ENCODE measurements around the gene GPER1.
A peak's percentile ranks its signal among the peaks of the same experiment; 100 is the strongest.

GPER1 gene

GRCh38 chr7:1083729-1084657, 3.9 kb upstream of the GPER1 start:
- Histone ChIP-seq H3K27me3 (ENCODE audit: insufficient read depth, low read length) (no peaks in the 10 kb centered on the region), H2BK120ac (ENCODE audit: insufficient read depth, low read length, poor library complexity) (no peak overlapping the region), H3K36me3 (ENCODE audit: control insufficient read depth in 1 of 2, insufficient read depth in 2 of 2, low read length in 2 of 2) (peaks cover 0 to 2% of the 10 kb centered on the region in 2 experiments), H4K12ac (ENCODE audit: low read depth, low read length) (no peak overlapping the region), H3K9ac (ENCODE audit: low read length) (no peak overlapping the region), H3K4me1 (ENCODE audit: control insufficient read depth in 1 of 2, insufficient read depth in 2 of 2, low read length in 2 of 2) (peaks cover 31 to 37% of the 10 kb centered on the region in 2 experiments), H4K91ac (ENCODE audit: low read depth, low read length) (no peak overlapping the region), H3K27ac (ENCODE audit: low read depth, low read length) (no peak overlapping the region), H3K79me1 (ENCODE audit: low read length) (peaks cover 9% of the 10 kb centered on the region), H3K14ac (ENCODE audit: low read length) (no peak overlapping the region), H4K8ac (ENCODE audit: low read depth, low read length) (no peak overlapping the region), H3K23ac (ENCODE audit: low read length) (no peak overlapping the region), H2AFZ (ENCODE audit: insufficient read depth, low read length, poor library complexity) (no peak overlapping the region), H3K4ac (ENCODE audit: low read depth, low read length) (no peak overlapping the region), H3K79me2 (ENCODE audit: control insufficient read depth, insufficient read depth, low read length, poor library complexity) (peaks cover 4% of the 10 kb centered on the region), H2BK12ac (ENCODE audit: low read length) (no peak overlapping the region), H2BK5ac (ENCODE audit: low read depth, low read length, poor library complexity) (no peak overlapping the region), H3K4me3 (ENCODE audit: low read depth, low read length) (peak overlapping the region; percentile 25), H3K18ac (ENCODE audit: low read length) (no peak overlapping the region), H2AK5ac (ENCODE audit: low read length) (no peak overlapping the region), H3K4me2 (ENCODE audit: low read length) (no peak overlapping the region), H3K9me3 (ENCODE audit: insufficient read depth, low read depth, low read length) (no peaks in the 10 kb centered on the region)
- no CpG with 5 or more reads among the region's 45 CpGs for WGBS (ENCODE audit: extremely low coverage, insufficient coverage, insufficient read length)
- no peak for DNase-seq

- no peak for DNase-seq
- Histone ChIP-seq H2AFZ (ENCODE audit: insufficient read depth, low read length, poor library complexity) (no peak overlapping the region), H3K4me3 (ENCODE audit: low read depth, low read length) (no peak overlapping the region), H4K12ac (ENCODE audit: low read depth, low read length) (no peak overlapping the region), H3K36me3 (ENCODE audit: control insufficient read depth in 1 of 2, insufficient read depth in 2 of 2, low read length in 2 of 2) (peaks cover 0 to 2% of the 10 kb centered on the region in 2 experiments), H3K4me1 (ENCODE audit: control insufficient read depth in 1 of 2, insufficient read depth in 2 of 2, low read length in 2 of 2) (peaks cover 32 to 38% of the 10 kb centered on the region in 2 experiments), H3K79me2 (ENCODE audit: control insufficient read depth, insufficient read depth, low read length, poor library complexity) (peaks cover 4% of the 10 kb centered on the region), H2BK120ac (ENCODE audit: insufficient read depth, low read length, poor library complexity) (no peak overlapping the region), H4K8ac (ENCODE audit: low read depth, low read length) (no peak overlapping the region), H3K27me3 (ENCODE audit: insufficient read depth, low read length) (no peaks in the 10 kb centered on the region), H3K23ac (ENCODE audit: low read length) (no peak overlapping the region), H2AK5ac (ENCODE audit: low read length) (no peak overlapping the region), H4K91ac (ENCODE audit: low read depth, low read length) (no peak overlapping the region), H2BK12ac (ENCODE audit: low read length) (no peak overlapping the region), H3K9ac (ENCODE audit: low read length) (no peak overlapping the region), H3K4me2 (ENCODE audit: low read length) (no peak overlapping the region), H3K79me1 (ENCODE audit: low read length) (peaks cover 9% of the 10 kb centered on the region), H3K9me3 (ENCODE audit: insufficient read depth, low read depth, low read length) (no peaks in the 10 kb centered on the region), H3K4ac (ENCODE audit: low read depth, low read length) (no peak overlapping the region), H3K14ac (ENCODE audit: low read length) (no peak overlapping the region), H2BK5ac (ENCODE audit: low read depth, low read length, poor library complexity) (no peak overlapping the region), H3K27ac (ENCODE audit: low read depth, low read length) (no peak overlapping the region), H3K18ac (ENCODE audit: low read length) (peak overlapping the region; percentile 47)
- WGBS (ENCODE audit: extremely low coverage, insufficient coverage, insufficient read length) = no CpG with 5 or more reads among the region's 10 CpGs
Observed at GRCh38 chr7:1085266-1085665, 2.6 kb upstream of the GPER1 start.

- H4K8ac ChIP-seq (ENCODE audit: low read depth, low read length) = no peak overlapping the region
- no peak overlapping the region for H3K4me3 ChIP-seq (ENCODE audit: low read depth, low read length)
- H4K12ac ChIP-seq (ENCODE audit: low read depth, low read length) = no peak overlapping the region
- no peak overlapping the region for H3K4ac ChIP-seq (ENCODE audit: low read depth, low read length)
- peaks cover 9% of the 10 kb centered on the region for H3K79me1 ChIP-seq (ENCODE audit: low read length)
- no CpG with 5 or more reads among the region's 11 CpGs for WGBS (ENCODE audit: extremely low coverage, insufficient coverage, insufficient read length)
- no peak for DNase-seq
- no peak overlapping the region for H3K27ac ChIP-seq (ENCODE audit: low read depth, low read length)
- H2BK12ac ChIP-seq (ENCODE audit: low read length) = no peak overlapping the region
- no peak overlapping the region for H4K91ac ChIP-seq (ENCODE audit: low read depth, low read length)
- H3K27me3 ChIP-seq (ENCODE audit: insufficient read depth, low read length) = no peaks in the 10 kb centered on the region
- H3K4me1 ChIP-seq (ENCODE audit: control insufficient read depth in 1 of 2, insufficient read depth in 2 of 2, low read length in 2 of 2) = peaks cover 31 to 39% of the 10 kb centered on the region in 2 experiments
- no peak overlapping the region for H3K23ac ChIP-seq (ENCODE audit: low read length)
- H3K9ac ChIP-seq (ENCODE audit: low read length) = no peak overlapping the region
- no peak overlapping the region for H2AFZ ChIP-seq (ENCODE audit: insufficient read depth, low read length, poor library complexity)
- H3K36me3 ChIP-seq (ENCODE audit: control insufficient read depth in 1 of 2, insufficient read depth in 2 of 2, low read length in 2 of 2) = peaks cover 0 to 2% of the 10 kb centered on the region in 2 experiments
- no peak overlapping the region for H3K14ac ChIP-seq (ENCODE audit: low read length)
- H3K18ac ChIP-seq (ENCODE audit: low read length) = no peak overlapping the region
- no peak overlapping the region for H2BK5ac ChIP-seq (ENCODE audit: low read depth, low read length, poor library complexity)
- no peak overlapping the region for H2BK120ac ChIP-seq (ENCODE audit: insufficient read depth, low read length, poor library complexity)
- no peak overlapping the region for H3K4me2 ChIP-seq (ENCODE audit: low read length)
- H3K9me3 ChIP-seq (ENCODE audit: insufficient read depth, low read depth, low read length) = no peaks in the 10 kb centered on the region
- H2AK5ac ChIP-seq (ENCODE audit: low read length) = no peak overlapping the region
- peaks cover 4% of the 10 kb centered on the region for H3K79me2 ChIP-seq (ENCODE audit: control insufficient read depth, insufficient read depth, low read length, poor library complexity)
Observed at GRCh38 chr7:1085910-1086421, 1.9 kb upstream of the GPER1 start.

GRCh38 chr7:1086588-1087464, 1.1 kb upstream of the GPER1 start:
- H3K27ac ChIP-seq (ENCODE audit: low read depth, low read length) = no peak overlapping the region
- no peak overlapping the region for H2AFZ ChIP-seq (ENCODE audit: insufficient read depth, low read length, poor library complexity)
- peak overlapping the region; percentile 76 for H4K91ac ChIP-seq (ENCODE audit: low read depth, low read length)
- peak overlapping the region; percentile 19 for H2BK12ac ChIP-seq (ENCODE audit: low read length)
- DNase-seq = peak; percentile 75 to 89
- no peaks in the 10 kb centered on the region for H3K27me3 ChIP-seq (ENCODE audit: insufficient read depth, low read length)
- H3K4me1 ChIP-seq (ENCODE audit: control insufficient read depth in 1 of 2, insufficient read depth in 2 of 2, low read length in 2 of 2) = peaks cover 27 to 40% of the 10 kb centered on the region in 2 experiments
- peaks cover under 1% of the 10 kb centered on the region for H3K9me3 ChIP-seq (ENCODE audit: insufficient read depth, low read depth, low read length)
- no peak overlapping the region for H2AK5ac ChIP-seq (ENCODE audit: low read length)
- H3K4me3 ChIP-seq (ENCODE audit: low read depth, low read length) = peak overlapping the region; percentile 59
- H3K18ac ChIP-seq (ENCODE audit: low read length) = peak overlapping the region; percentile 60
- H3K36me3 ChIP-seq (ENCODE audit: control insufficient read depth in 1 of 2, insufficient read depth in 2 of 2, low read length in 2 of 2) = peaks cover under 1 to 4% of the 10 kb centered on the region in 2 experiments
- WGBS (ENCODE audit: extremely low coverage, insufficient coverage, insufficient read length) = no CpG with 5 or more reads among the region's 45 CpGs
- peak overlapping the region; percentile 77 for H3K4me2 ChIP-seq (ENCODE audit: low read length)
- H3K79me1 ChIP-seq (ENCODE audit: low read length) = peaks cover 9% of the 10 kb centered on the region
- H2BK5ac ChIP-seq (ENCODE audit: low read depth, low read length, poor library complexity) = peak overlapping the region; percentile 35
- peak overlapping the region; percentile 25 for H4K8ac ChIP-seq (ENCODE audit: low read depth, low read length)
- no peak overlapping the region for H3K4ac ChIP-seq (ENCODE audit: low read depth, low read length)
- peaks cover 4% of the 10 kb centered on the region for H3K79me2 ChIP-seq (ENCODE audit: control insufficient read depth, insufficient read depth, low read length, poor library complexity)
- H2BK120ac ChIP-seq (ENCODE audit: insufficient read depth, low read length, poor library complexity) = peak overlapping the region; percentile 55
- H4K12ac ChIP-seq (ENCODE audit: low read depth, low read length) = peak overlapping the region; percentile 5
- H3K14ac ChIP-seq (ENCODE audit: low read length) = peak overlapping the region; percentile 16
- no peak overlapping the region for H3K23ac ChIP-seq (ENCODE audit: low read length)
- no peak overlapping the region for H3K9ac ChIP-seq (ENCODE audit: low read length)
